Measurements from ENCODE around the gene VPS26C. TPM values are rescaled to one million over a fixed set of nuclear protein-coding genes. Genes with fewer than 3 reads are reported as not detected.

The VPS26C gene
- total and polyA plus RNA-seq, 9 of the 15 experiments (the other 6 are each of a cell fraction or from before 2014, with no cell fraction given), result 32.8 to 48.7 (median 42.1) TPM

DNA sequence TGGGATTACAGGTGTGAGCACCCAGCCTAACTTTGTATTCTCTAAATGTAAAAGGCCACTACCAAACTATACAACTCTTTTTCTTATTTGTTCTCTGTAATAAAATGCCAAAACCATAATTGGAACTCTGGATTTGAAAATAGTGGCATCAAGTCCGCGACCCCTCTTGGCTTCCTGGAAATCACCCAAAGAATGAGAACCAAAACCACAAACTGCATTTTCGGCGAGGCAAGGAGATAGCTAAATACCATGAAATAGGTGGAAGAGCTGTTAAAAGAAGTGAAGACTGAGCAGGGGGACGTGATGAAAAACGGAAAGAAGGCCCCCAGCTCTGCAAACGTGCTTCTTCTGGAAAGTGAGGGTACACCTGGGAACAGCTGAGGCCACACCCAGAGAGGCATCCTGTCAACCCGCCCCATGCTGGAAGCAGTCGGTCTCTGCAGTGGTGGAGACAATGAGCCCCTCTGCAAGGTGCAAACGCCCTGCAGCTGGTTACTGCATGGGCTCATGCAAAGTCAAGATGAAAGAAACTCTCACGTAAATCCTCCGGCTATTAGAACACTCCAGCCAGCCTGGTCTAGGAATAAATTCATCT lies 22.5 kb downstream of the VPS26C start:
- 37% methylated on average over 12 of the region's 12 CpGs for WGBS (ENCODE audit: insufficient coverage, low coverage, missing lambda C conversion rate)
- Histone ChIP-seq H3K27ac (ENCODE audit: extremely low read depth, low read depth, low read length) (no peak overlapping the region), H3K4me2 (ENCODE audit: insufficient read depth, low read length) (no peak overlapping the region; the same call in 1 of the 2 replicates), H3K36me3 (ENCODE audit: control insufficient read depth, insufficient read depth, low read length) (peaks cover 16% of the 10 kb centered on the region; the same call in 1 of the 3 replicates), H3K4me1 (replicated peaks in 1 of 2; ENCODE audit: control insufficient read depth in 2 of 2, insufficient read depth in 2 of 2, low read length in 2 of 2) (peaks cover 9% of the 10 kb centered on the region in 2 experiments; a peak in 3 of 5 replicates), H3K27me3 (ENCODE audit: control insufficient read depth in 2 of 2, insufficient read depth in 2 of 2, low read length in 2 of 2) (no peaks in the 10 kb centered on the region), H3K4me3 (no peak overlapping the region), H3K9ac (ENCODE audit: insufficient read depth in 1 of 2, low read depth in 2 of 2, low read length in 2 of 2) (peak overlapping the region in 1 of 2 experiments; percentile 64; a peak in 1 of 4 replicates), H3K9me1 (ENCODE audit: control insufficient read depth, insufficient read depth, low read length) (peaks cover 3% of the 10 kb centered on the region), H2AFZ (ENCODE audit: low read depth, low read length) (no peak overlapping the region), H4K20me1 (replicated peaks; ENCODE audit: control insufficient read depth, insufficient read depth, low read length) (0 out of 2 replicates have a peak, but pooled peaks cover 7% of the 10 kb centered on the region), H3K9me3 (replicated peaks; ENCODE audit: control insufficient read depth, insufficient read depth, low read depth, low read length) (no peaks in the 10 kb centered on the region), H3K79me2 (ENCODE audit: control insufficient read depth, insufficient read depth, low read length) (peaks cover 90% of the 10 kb centered on the region)
- intact Hi-C loops (cut with micrococcal nuclease), result no loop called here
- in situ Hi-C loops (cut with MboI), result no loop called here
- no TSS peak for BruUV-seq (replicated peaks)
- no peak for TF ChIP-seq ZKSCAN3 (CRISPR knock-in tag; IDR thresholded peaks at IDR 0.05)
- TF ChIP-seq, protein P1, sequence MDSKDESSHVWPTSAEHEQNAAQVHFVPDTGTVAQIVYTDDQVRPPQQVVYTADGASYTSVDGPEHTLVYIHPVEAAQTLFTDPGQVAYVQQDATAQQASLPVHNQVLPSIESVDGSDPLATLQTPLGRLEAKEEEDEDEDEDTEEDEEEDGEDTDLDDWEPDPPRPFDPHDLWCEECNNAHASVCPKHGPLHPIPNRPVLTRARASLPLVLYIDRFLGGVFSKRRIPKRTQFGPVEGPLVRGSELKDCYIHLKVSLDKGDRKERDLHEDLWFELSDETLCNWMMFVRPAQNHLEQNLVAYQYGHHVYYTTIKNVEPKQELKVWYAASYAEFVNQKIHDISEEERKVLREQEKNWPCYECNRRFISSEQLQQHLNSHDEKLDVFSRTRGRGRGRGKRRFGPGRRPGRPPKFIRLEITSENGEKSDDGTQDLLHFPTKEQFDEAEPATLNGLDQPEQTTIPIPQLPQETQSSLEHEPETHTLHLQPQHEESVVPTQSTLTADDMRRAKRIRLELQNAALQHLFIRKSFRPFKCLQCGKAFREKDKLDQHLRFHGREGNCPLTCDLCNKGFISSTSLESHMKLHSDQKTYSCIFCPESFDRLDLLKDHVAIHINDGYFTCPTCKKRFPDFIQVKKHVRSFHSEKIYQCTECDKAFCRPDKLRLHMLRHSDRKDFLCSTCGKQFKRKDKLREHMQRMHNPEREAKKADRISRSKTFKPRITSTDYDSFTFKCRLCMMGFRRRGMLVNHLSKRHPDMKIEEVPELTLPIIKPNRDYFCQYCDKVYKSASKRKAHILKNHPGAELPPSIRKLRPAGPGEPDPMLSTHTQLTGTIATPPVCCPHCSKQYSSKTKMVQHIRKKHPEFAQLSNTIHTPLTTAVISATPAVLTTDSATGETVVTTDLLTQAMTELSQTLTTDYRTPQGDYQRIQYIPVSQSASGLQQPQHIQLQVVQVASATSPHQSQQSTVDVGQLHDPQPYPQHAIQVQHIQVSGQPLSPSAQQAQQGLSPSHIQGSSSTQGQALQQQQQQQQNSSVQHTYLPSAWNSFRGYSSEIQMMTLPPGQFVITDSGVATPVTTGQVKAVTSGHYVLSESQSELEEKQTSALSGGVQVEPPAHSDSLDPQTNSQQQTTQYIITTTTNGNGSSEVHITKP (IDR thresholded peaks at IDR 0.05; ENCODE audit: partially characterized antibody), result peak; percentile 68
- FAIRE-seq (no peak), DNase-seq (ENCODE audit: extremely low read depth in 1 of 4, low spot score in 3 of 4) (no peak), ATAC-seq (peak; percentile 62)
- ChIA-PET CTCF (ENCODE audit: low intra/inter-chr PET ratio) (no interaction called here), POLR2A (interaction anchor here (0.6 to 2.0 kb wide), 6 partner anchors 11 to 318 kb away, joined by 3 to 5 read pairs (median 4); no protein-coding TSS in a partner anchor)

All from K562 (cell line).